A673 (cell line): ENCODE results near the gene B3GALT6. TPM values are rescaled to one million over a fixed set of nuclear protein-coding genes. Genes with fewer than 3 reads are reported as not detected.
A peak's percentile ranks its signal among the peaks of the same experiment; 100 is the strongest.

ENCODE experiments used
- BruUV-seq: library from RNA; stranded (reverse); fragments of 400-500 nt; replicated peaks from 2 replicates; lab custom pipeline; 2021; lab: Mats Ljungman, UMichigan
- CTCF ChIA-PET: fragments of 300-600 bp; sonication (Branson Sonifier 250); formaldehyde crosslinking; loops from one replicate; lab custom pipeline; 2022; ENCODE audit warnings: antibody characterized with exemption; lab: Charles Lee
- POLR2A ChIA-PET: fragments of 300-600 bp; sonication (Branson Sonifier 250); formaldehyde crosslinking; loops from one replicate; lab custom pipeline; 2022; ENCODE audit warnings: antibody characterized with exemption; ENCODE audit not compliant: low non-redundant PET; lab: Charles Lee
- DNase-seq: peaks from one replicate; pipeline ENCODE4 v3.0.0-alpha.2; 2015; ENCODE audit warnings: low spot score
- H3K27ac ChIP-seq: fragments of 200-600 bp; sonication (generic); 2 replicates; pipeline ENCODE4 v1.5.1; 2016; ENCODE audit warnings: mixed run types, low read depth, mild to moderate bottlenecking, mixed read lengths, antibody characterized with exemption, low read length; ENCODE audit not compliant: poor library complexity, severe bottlenecking
- H3K27me3 ChIP-seq: fragments of 200-600 bp; sonication (generic); replicated peaks from 2 replicates; pipeline ENCODE4 v1.6.1; 2017; ENCODE audit warnings: mixed run types, low read depth, mild to moderate bottlenecking, mixed read lengths, antibody characterized with exemption, low read length; ENCODE audit not compliant: insufficient read depth, poor library complexity
- H3K36me3 ChIP-seq: fragments of 200-600 bp; sonication (generic); 2 replicates; pipeline ENCODE4 v1.6.1; 2016; ENCODE audit warnings: mixed run types, mild to moderate bottlenecking, mixed read lengths, antibody characterized with exemption, low read length; ENCODE audit not compliant: insufficient read depth, poor library complexity, severe bottlenecking
- H3K4me1 ChIP-seq: fragments of 200-600 bp; sonication (generic); 2 replicates; pipeline ENCODE4 v1.6.1; 2017; ENCODE audit warnings: mixed run types, mild to moderate bottlenecking, mixed read lengths, antibody characterized with exemption, low read length; ENCODE audit not compliant: insufficient read depth, poor library complexity, severe bottlenecking
- H3K4me3 ChIP-seq: fragments of 200-600 bp; sonication (generic); 2 replicates; pipeline ENCODE4 v1.5.1; 2016; ENCODE audit warnings: low read depth, mixed run types, mild to moderate bottlenecking, mixed read lengths, low read length; ENCODE audit not compliant: poor library complexity, severe bottlenecking
- H3K9me3 ChIP-seq: fragments of 200-600 bp; sonication (generic); 2 replicates; pipeline ENCODE4 v1.6.1; 2016; ENCODE audit warnings: mixed run types, low read depth, mild to moderate bottlenecking, mixed read lengths, antibody characterized with exemption, low read length; ENCODE audit not compliant: poor library complexity, severe bottlenecking
- CTCF ChIP-seq: fragments of 300-800, 200-600 bp; sonication (generic); conservative IDR thresholded peaks from 2 replicates; pipeline ENCODE4 v1.5.1; 2017; ENCODE audit warnings: low read depth, mild to moderate bottlenecking, antibody characterized with exemption, low read length, moderate library complexity, mixed read lengths
- EZH2 ChIP-seq: fragments of 200-600 bp; sonication (generic); IDR thresholded peaks from 2 replicates; pipeline ENCODE4 v1.6.1; 2017; ENCODE audit warnings: borderline replicate concordance, low read depth, mild to moderate bottlenecking, mixed read lengths, antibody characterized with exemption, low read length; ENCODE audit not compliant: poor library complexity, severe bottlenecking
- intact Hi-C: fragments of 100-400 bp; cut with micrococcal nuclease; formaldehyde crosslinking; loops from one replicate; pipeline ENCODE4 v1.10.0; 2022; ENCODE audit not compliant: unreplicated experiment
- total RNA-seq: library from RNA; stranded (reverse); gene quantifications from 2 replicates; pipeline ENCODE4 v1.2.3, GENCODE V29; 2021

B3GALT6 gene
- total RNA-seq, 1 experiment from 2014 or later = 41.8 TPM

GRCh38 chr1:1274299-1274930 is 42.4 kb downstream of the B3GALT6 start:
- ChIA-PET POLR2A (no interaction called here), CTCF (no interaction called here)
- TSS peak; percentile 21 for BruUV-seq
- Histone ChIP-seq H3K4me1 (peaks cover 8% of the 10 kb centered on the region), H3K27ac (peak overlapping the region; percentile 82), H3K36me3 (peaks cover 9% of the 10 kb centered on the region), H3K9me3 (no peaks in the 10 kb centered on the region), H3K27me3 (no peaks in the 10 kb centered on the region), H3K4me3 (peak overlapping the region; percentile 86)
- intact Hi-C loops = no loop called here
- TF ChIP-seq CTCF (no peak), EZH2 (no peak)
- no peak for DNase-seq

GRCh38 chr1:1274931-1275431 is 42.9 kb downstream of the B3GALT6 start:
- no peaks in the 10 kb centered on the region for H3K27me3 ChIP-seq
- CTCF ChIA-PET = interaction anchor here (0.6 kb wide), 1 partner anchor 14 kb away, joined by 6 read pairs; no protein-coding TSS in a partner anchor
- H3K36me3 ChIP-seq = peaks cover 9% of the 10 kb centered on the region
- H3K4me1 ChIP-seq = peaks cover 8% of the 10 kb centered on the region
- peak overlapping the region; percentile 86 for H3K4me3 ChIP-seq
- intact Hi-C loops = no loop called here
- DNase-seq = no peak
- no peaks in the 10 kb centered on the region for H3K9me3 ChIP-seq
- H3K27ac ChIP-seq = no peak overlapping the region
- no TSS peak for BruUV-seq
- TF ChIP-seq CTCF (no peak), EZH2 (no peak)
- POLR2A ChIA-PET = no interaction called here

- DNase-seq = no peak
- Histone ChIP-seq H3K9me3 (no peaks in the 10 kb centered on the region), H3K27me3 (no peaks in the 10 kb centered on the region), H3K27ac (no peak overlapping the region), H3K36me3 (peaks cover 8% of the 10 kb centered on the region), H3K4me1 (peaks cover 8% of the 10 kb centered on the region), H3K4me3 (no peak overlapping the region)
- CTCF ChIA-PET = interaction anchor here (0.6 kb wide), 1 partner anchor 14 kb away, joined by 6 read pairs; no protein-coding TSS in a partner anchor
- TSS peak; percentile 51 for BruUV-seq
- TF ChIP-seq CTCF = no peak
- TF ChIP-seq EZH2 = no peak
- POLR2A ChIA-PET = no interaction called here
- intact Hi-C loops = no loop called here
These were observed 43.8 kb downstream of the B3GALT6 start for GRCh38 chr1:1275836-1276235.
